Esophagus muscularis mucosa (tissue), 4 donors: ENCODE measurements around the gene NTN1. TPM values are rescaled to one million over a fixed set of nuclear protein-coding genes. Genes with fewer than 3 reads are reported as not detected.

ENCODE experiments used
- DNase-seq: peaks from one replicate; pipeline ENCODE4 v3.0.0-alpha.2; 2017; ENCODE audit errors: extremely low spot score
- H3K27ac ChIP-seq, 4 donors: fragments of 200-600 bp; sonication (generic); replicated peaks in 1 of 4; 1 replicate in 3 of 4; 2 replicates in 1 of 4; pipeline ENCODE4 v1.5.1; 2016 to 2019; ENCODE audit warnings: mild to moderate bottlenecking in 1 of 4
- H3K27me3 ChIP-seq, 4 donors: fragments of 200-600 bp; sonication (generic); one replicate each; pipeline versions ENCODE4 v1.5.1 to v1.6.0; 2016 to 2019
- H3K36me3 ChIP-seq, 4 donors: fragments of 200-600 bp; sonication (generic); one replicate each; pipeline ENCODE4 v1.5.1; 2016 to 2019
- H3K4me1 ChIP-seq, 4 donors: fragments of 200-600 bp; sonication (generic); one replicate each; pipeline ENCODE4 v1.5.1; 2016 to 2019
- H3K4me3 ChIP-seq, 4 donors: fragments of 200-600 bp; sonication (generic); 1 replicate in 2 of 4; 2 replicates in 2 of 4; pipeline ENCODE4 v1.5.1; 2016 to 2019; ENCODE audit warnings: mild to moderate bottlenecking in 4 of 4, moderate library complexity in 1 of 4
- H3K9me3 ChIP-seq, 4 donors: fragments of 200-600 bp; sonication (generic); 1 replicate in 3 of 4; 2 replicates in 1 of 4; pipeline ENCODE4 v1.5.1; 2016 to 2019
- CTCF ChIP-seq, 3 experiments: fragments of 200-600 bp in 2 of 3; fragments of 450-650 bp in 1 of 3; sonication (generic) in 2 of 3; IDR thresholded peaks; one replicate each; pipeline ENCODE4 v1.5.1; 2017 to 2019; ENCODE audit warnings: antibody characterized with exemption in 3 of 3, mild to moderate bottlenecking in 2 of 3, moderate library complexity in 1 of 3
- EP300 ChIP-seq: sonication (generic); formaldehyde crosslinking; IDR thresholded peaks from one replicate; pipeline ENCODE4 v1.6.1; 2017; ENCODE audit warnings: antibody characterized with exemption
- POLR2A ChIP-seq: fragments of 450-650 bp; IDR thresholded peaks from one replicate; pipeline ENCODE4 v1.6.1; 2017; ENCODE audit warnings: antibody characterized with exemption, moderate library complexity, mild to moderate bottlenecking, low read depth
- POLR2AphosphoS5 ChIP-seq, 2 donors: sonication (generic); formaldehyde crosslinking; IDR thresholded peaks; one replicate each; pipeline ENCODE4 v1.6.1; 2017; ENCODE audit warnings: antibody characterized with exemption in 2 of 2
- whole genome bisulfite sequencing: methylation state at CpG from one replicate; pipeline ENCODE4 v1.1.5; 2018; 5-methylcytosine and 5-hydroxymethylcytosine counted together
- intact Hi-C: fragments of 100-400 bp; cut with DNase I; formaldehyde crosslinking; loops from one replicate; pipeline ENCODE4 v1.15.1; 2023
- total RNA-seq, 4 donors: library from RNA; depleted of rRNA; stranded (reverse); fragments of >200 nt; gene quantifications; one replicate each; pipeline versions ENCODE4 v1.1.0 to v1.2.1, GENCODE V29; 2016

NTN1 gene
- total RNA-seq, 4 donors from 2014 or later: 69.3 to 179 (median 117) TPM

DNA sequence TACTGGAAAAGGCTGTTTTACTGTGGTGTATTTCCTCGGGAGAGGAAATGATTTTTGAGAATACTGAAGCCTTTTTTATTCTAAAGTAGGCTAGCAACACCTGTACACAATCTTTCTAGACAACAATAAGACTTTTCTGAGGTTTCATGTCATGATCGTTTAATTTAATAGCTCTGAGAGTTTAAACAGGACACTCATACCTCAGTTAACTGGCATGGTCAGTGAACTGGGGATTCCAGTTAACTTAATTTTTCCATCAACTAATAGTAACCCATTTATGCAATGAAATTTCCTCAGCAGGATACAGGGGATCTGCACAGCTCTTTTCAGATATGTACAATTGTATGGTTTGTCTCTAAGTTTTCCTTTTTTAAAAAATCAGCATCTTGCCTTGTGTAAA is 262.6 kb downstream of the NTN1 start:
- no peak overlapping the region for H3K27ac ChIP-seq
- TF ChIP-seq EP300: no peak
- no peak for TF ChIP-seq POLR2A
- TF ChIP-seq CTCF (IDR thresholded peaks at IDR 0.05): no peak
- TF ChIP-seq POLR2AphosphoS5 (IDR thresholded peaks at IDR 0.05): no peak
- no peaks in the 10 kb centered on the region for H3K9me3 ChIP-seq
- intact Hi-C loops: no loop called here
- 60% methylated on average over 2 of the region's 2 CpGs for WGBS
- H3K4me3 ChIP-seq: no peak overlapping the region
- H3K27me3 ChIP-seq: no peaks in the 10 kb centered on the region
- peaks cover 13 to 50% (median 34%) of the 10 kb centered on the region in 4 donors for H3K4me1 ChIP-seq
- no peaks in the 10 kb centered on the region for H3K36me3 ChIP-seq
- no peak for DNase-seq

DNA sequence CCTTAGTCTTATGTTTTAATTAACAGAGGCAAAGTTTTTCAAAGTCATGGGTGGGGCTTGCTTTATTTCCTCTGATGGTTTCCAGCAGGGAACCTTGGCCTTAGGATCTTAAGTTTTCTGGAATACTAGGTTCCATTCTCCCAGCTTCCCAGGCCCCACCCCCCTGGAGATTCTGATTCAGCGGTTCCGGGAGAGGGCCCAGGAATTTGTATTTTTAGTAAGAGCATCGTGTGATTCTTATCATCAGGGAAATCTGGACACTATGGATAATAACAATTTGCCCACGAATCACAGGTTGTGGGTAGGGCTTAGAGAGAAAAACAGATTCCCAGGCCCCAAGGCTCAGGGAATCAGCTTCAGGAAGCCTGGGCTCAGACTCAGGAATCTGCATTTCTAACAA is 263.6 kb downstream of the NTN1 start:
- H3K36me3 ChIP-seq: no peaks in the 10 kb centered on the region
- no peak overlapping the region for H3K4me3 ChIP-seq
- no peak for TF ChIP-seq POLR2A
- no peak for TF ChIP-seq EP300
- TF ChIP-seq CTCF (IDR thresholded peaks at IDR 0.05): no peak
- TF ChIP-seq POLR2AphosphoS5 (IDR thresholded peaks at IDR 0.05): no peak
- WGBS: 52% methylated on average over 4 of the region's 4 CpGs
- intact Hi-C loops: no loop called here
- no peaks in the 10 kb centered on the region for H3K27me3 ChIP-seq
- peaks cover 13 to 50% (median 34%) of the 10 kb centered on the region in 4 donors for H3K4me1 ChIP-seq
- H3K27ac ChIP-seq: peak overlapping the region in 2 of 4 donors; percentile 15
- DNase-seq: no peak
- H3K9me3 ChIP-seq: no peaks in the 10 kb centered on the region

DNA sequence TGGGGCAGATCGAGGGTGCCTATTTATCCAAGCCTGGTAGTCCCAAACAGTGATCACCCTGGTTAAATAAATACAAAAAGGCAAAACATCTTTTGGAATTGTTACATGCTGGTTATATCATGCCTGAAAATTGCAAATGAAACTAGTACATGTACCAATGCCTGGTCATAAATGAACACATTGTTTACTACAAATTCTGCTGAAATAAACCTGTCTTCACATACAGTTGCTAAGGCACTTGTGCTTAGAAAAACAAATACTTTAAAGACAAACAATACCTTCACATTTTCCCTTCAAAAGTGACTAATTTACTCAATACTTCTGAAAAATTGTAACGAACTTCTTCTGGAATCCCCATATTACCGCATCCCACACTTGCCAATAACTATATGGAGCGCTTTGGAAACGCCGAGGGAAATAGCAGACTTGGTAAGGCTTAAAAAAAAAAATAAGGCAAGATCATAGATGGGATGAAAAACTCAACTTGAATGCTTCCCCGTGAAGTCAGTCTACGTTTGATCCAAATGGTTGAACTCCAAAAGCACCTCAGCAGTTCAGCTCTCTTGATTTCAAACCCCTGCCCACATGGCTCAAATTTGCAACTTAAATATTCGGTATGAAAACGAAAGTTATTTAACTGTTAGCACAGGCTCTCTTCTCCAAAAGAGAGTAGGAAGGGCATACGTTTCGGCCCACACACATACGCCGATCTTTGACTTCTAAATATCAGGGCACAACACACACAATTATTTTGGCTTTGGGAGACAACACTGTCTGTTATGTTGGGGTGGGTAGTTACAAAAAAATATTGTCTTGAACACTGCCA is 264.5 kb downstream of the NTN1 start:
- Histone ChIP-seq H3K4me3 (peak overlapping the region in 1 of 4 donors; percentile 6), H3K9me3 (no peaks in the 10 kb centered on the region), H3K4me1 (peaks cover 13 to 45% (median 30%) of the 10 kb centered on the region in 4 donors), H3K27ac (peak overlapping the region in 1 of 4 donors; percentile 17), H3K36me3 (no peaks in the 10 kb centered on the region), H3K27me3 (no peaks in the 10 kb centered on the region)
- intact Hi-C loops: no loop called here
- no peak for DNase-seq
- 73% methylated on average over 14 of the region's 14 CpGs for WGBS
- TF ChIP-seq EP300 (no peak), POLR2AphosphoS5 (IDR thresholded peaks at IDR 0.05) (no peak), CTCF (IDR thresholded peaks at IDR 0.05) (no peak), POLR2A (no peak)

DNA sequence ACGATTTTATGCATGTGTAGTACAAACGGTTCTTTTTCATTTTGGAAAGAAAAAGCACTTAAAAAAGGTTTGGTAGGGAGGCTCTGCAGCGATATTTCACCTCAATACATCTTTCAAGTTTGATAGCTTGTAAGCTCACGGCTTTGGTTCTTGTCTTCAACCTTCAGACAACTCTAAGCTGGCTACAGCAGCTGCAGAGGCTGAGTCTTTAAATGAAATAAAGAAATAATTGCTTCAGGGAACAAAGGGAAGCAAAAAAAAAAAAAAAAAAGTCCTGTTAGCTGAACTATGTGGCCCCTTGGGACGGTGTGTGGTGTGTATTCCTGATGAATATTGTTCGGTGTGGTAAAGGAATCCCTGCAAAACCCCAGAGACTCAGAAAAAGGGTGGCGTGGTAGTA is 265.1 kb downstream of the NTN1 start:
- Histone ChIP-seq H3K27ac (no peak overlapping the region), H3K36me3 (no peaks in the 10 kb centered on the region), H3K4me1 (peaks cover 13 to 49% (median 33%) of the 10 kb centered on the region in 4 donors), H3K27me3 (no peaks in the 10 kb centered on the region), H3K4me3 (peak overlapping the region in 1 of 4 donors; percentile 6), H3K9me3 (no peaks in the 10 kb centered on the region)
- DNase-seq: no peak
- intact Hi-C loops: no loop called here
- 75% methylated on average over 7 of the region's 7 CpGs for WGBS
- TF ChIP-seq POLR2AphosphoS5 (IDR thresholded peaks at IDR 0.05): no peak
- no peak for TF ChIP-seq CTCF (IDR thresholded peaks at IDR 0.05)
- no peak for TF ChIP-seq POLR2A
- TF ChIP-seq EP300: no peak
